Measurements from ENCODE around the gene PDE4D. TPM values are rescaled to one million over a fixed set of nuclear protein-coding genes. Genes with fewer than 3 reads are reported as not detected.

PDE4D gene
- total and polyA plus RNA-seq, 8 donors, result 1.5 to 7.1 (median 3.1) TPM

- ATAC-seq (no peak), FAIRE-seq (no peak), DNase-seq (no peak)
- H3K27me3 ChIP-seq, result no peaks in the 10 kb centered on the region
- no peaks in the 10 kb centered on the region for H3K9me3 ChIP-seq
- no peaks in the 10 kb centered on the region for H3K36me3 ChIP-seq
- intact Hi-C loops (cut with DNase I), result no loop called here
- H3K4me1 ChIP-seq, result no peaks in the 10 kb centered on the region
- no peak overlapping the region for H3K4me3 ChIP-seq
- 76 to 82% methylated on average over 4 of the region's 4 CpGs for WGBS, 2 donors
- no peak overlapping the region for H3K27ac ChIP-seq
- TF ChIP-seq CTCF (IDR thresholded peaks at IDR 0.05), result no peak
Observed at GRCh38 chr5:58985311-58985710, 908.2 kb downstream of the PDE4D start.

GRCh38 chr5:58983526-58984452 is 909.7 kb downstream of the PDE4D start:
- H3K36me3 ChIP-seq, result no peaks in the 10 kb centered on the region
- no peak for ATAC-seq
- no peak for TF ChIP-seq CTCF (IDR thresholded peaks at IDR 0.05)

GRCh38 chr5:58980890-58981289 is 912.6 kb downstream of the PDE4D start:
- H3K27me3 ChIP-seq, result no peaks in the 10 kb centered on the region
- no peaks in the 10 kb centered on the region for H3K4me1 ChIP-seq
- H3K27ac ChIP-seq, result no peak overlapping the region
- intact Hi-C loops (cut with DNase I), result no loop called here
- no peak for TF ChIP-seq CTCF (IDR thresholded peaks at IDR 0.05)
- no peak for ATAC-seq
- H3K9me3 ChIP-seq, result no peaks in the 10 kb centered on the region
- no peak for DNase-seq
- no peak overlapping the region for H3K4me3 ChIP-seq
- 95 to 96% methylated on average over 2 of the region's 2 CpGs for WGBS, 2 donors
- FAIRE-seq, result no peak
- no peaks in the 10 kb centered on the region for H3K36me3 ChIP-seq

More at GRCh38 chr5:58983526-58984452, 909.7 kb downstream of the PDE4D start:
- DNase-seq (no peak), FAIRE-seq (no peak)
- Histone ChIP-seq H3K27me3 (no peaks in the 10 kb centered on the region), H3K27ac (no peak overlapping the region), H3K4me3 (no peak overlapping the region), H3K4me1 (no peaks in the 10 kb centered on the region), H3K9me3 (no peaks in the 10 kb centered on the region)
- intact Hi-C loops (cut with DNase I), result no loop called here

GRCh38 chr5:58979090-58979489 is 914.4 kb downstream of the PDE4D start:
- Histone ChIP-seq H3K9me3 (no peaks in the 10 kb centered on the region), H3K4me1 (no peaks in the 10 kb centered on the region), H3K4me3 (no peak overlapping the region), H3K27ac (no peak overlapping the region), H3K27me3 (no peaks in the 10 kb centered on the region), H3K36me3 (no peaks in the 10 kb centered on the region)
- no peak for TF ChIP-seq CTCF (IDR thresholded peaks at IDR 0.05)
- FAIRE-seq (no peak), DNase-seq (no peak), ATAC-seq (no peak)
- intact Hi-C loops (cut with DNase I), result no loop called here

GRCh38 chr5:58974601-58975000 is 918.9 kb downstream of the PDE4D start:
- H3K9me3 ChIP-seq, result no peaks in the 10 kb centered on the region
- H3K4me1 ChIP-seq, result no peaks in the 10 kb centered on the region
- no peak overlapping the region for H3K27ac ChIP-seq
- FAIRE-seq (no peak), ATAC-seq (no peak), DNase-seq (no peak)
- no peak overlapping the region for H3K4me3 ChIP-seq
- intact Hi-C loops (cut with DNase I), result no loop called here
- no peak for TF ChIP-seq CTCF (IDR thresholded peaks at IDR 0.05)
- no peaks in the 10 kb centered on the region for H3K36me3 ChIP-seq
- H3K27me3 ChIP-seq, result no peaks in the 10 kb centered on the region
- 91 to 95% methylated on average over 5 of the region's 5 CpGs for WGBS, 2 donors

Measured in pancreas (tissue), 10 donors.